MM.1S (cell line): ENCODE data around the gene EPB41L3.

Source experiments
- DNase-seq: peaks from one replicate; pipeline ENCODE4 v3.0.0-alpha.2; 2015
- H2AFZ ChIP-seq: fragments of 300-600 bp; sonication (generic); 2 replicates; pipeline ENCODE4 v1.6.0; 2016; ENCODE audit warnings: antibody characterized with exemption, low read length
- H3F3A ChIP-seq: fragments of 300-600 bp; sonication (generic); 2 replicates; pipeline ENCODE4 v1.6.1; 2016; ENCODE audit warnings: mild to moderate bottlenecking, antibody characterized with exemption, low read length, moderate library complexity, mixed read lengths; ENCODE audit not compliant: insufficient read depth
- H3K27ac ChIP-seq: fragments of 300-600 bp; sonication (generic); 2 replicates; pipeline ENCODE4 v1.5.1; 2016; ENCODE audit warnings: mild to moderate bottlenecking, low read length
- H3K27me3 ChIP-seq: fragments of 300-600 bp; sonication (generic); replicated peaks from 2 replicates; pipeline ENCODE4 v1.6.0; 2016; ENCODE audit warnings: low read length; ENCODE audit not compliant: insufficient read depth
- H3K36me3 ChIP-seq: fragments of 300-600 bp; sonication (generic); replicated peaks from 2 replicates; pipeline ENCODE4 v1.6.1; 2016; ENCODE audit warnings: mild to moderate bottlenecking, low read length, mixed read lengths; ENCODE audit not compliant: insufficient read depth
- H3K4me1 ChIP-seq: fragments of 300-600 bp; sonication (generic); 2 replicates; pipeline ENCODE4 v1.6.1; 2016; ENCODE audit warnings: low read length, mixed read lengths
- H3K4me2 ChIP-seq: fragments of 300-600 bp; sonication (generic); 2 replicates; pipeline ENCODE4 v1.6.0; 2016; ENCODE audit warnings: low read depth, low read length
- H3K4me3 ChIP-seq: fragments of 300-600 bp; sonication (generic); 2 replicates; pipeline ENCODE4 v1.5.1; 2016; ENCODE audit warnings: low read length, mixed read lengths
- H3K79me2 ChIP-seq: fragments of 300-600 bp; sonication (generic); 2 replicates; pipeline ENCODE4 v1.6.1; 2016; ENCODE audit warnings: mixed run types, low read length, mixed read lengths
- H3K9ac ChIP-seq: fragments of 300-600 bp; sonication (generic); 2 replicates; pipeline ENCODE4 v1.6.1; 2016; ENCODE audit warnings: low read length, mixed read lengths
- H3K9me2 ChIP-seq: fragments of 300-600 bp; sonication (generic); replicated peaks from 2 replicates; pipeline ENCODE4 v1.6.1; 2016; ENCODE audit warnings: mild to moderate bottlenecking, low read length, mixed read lengths; ENCODE audit not compliant: insufficient read depth
- H3K9me3 ChIP-seq: fragments of 300-600 bp; sonication (generic); replicated peaks from 2 replicates; pipeline ENCODE4 v1.6.1; 2016; ENCODE audit warnings: mild to moderate bottlenecking, low read length, mixed read lengths; ENCODE audit not compliant: insufficient read depth
- H4K20me1 ChIP-seq: fragments of 300-600 bp; sonication (generic); 2 replicates; pipeline ENCODE4 v1.6.1; 2016; ENCODE audit warnings: mild to moderate bottlenecking, low read length, moderate library complexity, mixed read lengths; ENCODE audit not compliant: insufficient read depth
- EZH2 ChIP-seq: fragments of 300-600 bp; sonication (generic); optimal IDR thresholded peaks from 2 replicates; pipeline ENCODE3; 2017; ENCODE audit warnings: low read depth, mild to moderate bottlenecking, antibody characterized with exemption, low read length, mixed read lengths
- EZH2phosphoT487 ChIP-seq: fragments of 300-600 bp; sonication (generic); IDR thresholded peaks from 2 replicates; pipeline ENCODE4 v1.6.1; 2018; ENCODE audit warnings: antibody characterized with exemption, low read length
- TF ChIP-seq, protein P1 (sequence below): fragments of 300-600 bp; sonication (generic); IDR thresholded peaks from 2 replicates; pipeline ENCODE4 v1.5.1; 2016; ENCODE audit warnings: antibody characterized with exemption, low read length, mixed read lengths

EPB41L3 gene

DNA sequence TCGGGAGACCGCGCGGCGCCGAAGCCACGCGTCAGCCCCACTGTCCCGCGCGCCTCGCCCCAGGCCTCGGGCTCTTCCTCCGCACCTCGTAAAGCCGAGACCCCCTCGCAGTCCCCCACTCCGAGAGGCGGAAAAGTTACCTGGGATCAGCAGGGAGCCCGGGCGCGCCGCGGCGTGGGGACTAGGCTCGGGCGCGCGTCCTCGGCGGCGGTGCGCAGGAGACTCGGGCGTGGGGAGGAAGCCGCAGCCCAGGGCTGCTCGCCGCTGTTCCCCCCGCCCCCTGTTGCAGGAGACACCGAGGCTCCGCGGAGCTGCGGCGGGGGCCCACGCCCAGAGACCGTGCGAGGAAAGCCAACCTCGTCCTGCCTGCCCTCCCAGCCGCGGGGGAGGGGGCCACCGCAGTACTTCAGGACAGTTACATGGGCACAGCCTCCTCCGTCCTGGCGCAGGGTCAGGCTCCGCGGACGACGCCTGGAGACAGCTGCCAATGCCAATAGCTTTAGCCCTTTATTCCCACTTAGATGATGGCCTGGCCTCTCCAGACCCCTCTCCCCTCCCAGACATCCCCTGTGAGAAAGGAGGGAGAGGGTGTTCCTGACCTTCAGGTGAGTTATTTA is at the start of gene EPB41L3:
Gene EPB41L3 (minus strand): TSS at position 225 of the 617 bp plus-strand sequence. CDS start 54,814 bp downstream, outside the sequence.
- no peak for TF ChIP-seq EZH2
- no peak for TF ChIP-seq EZH2phosphoT487
- TF ChIP-seq, protein P1, sequence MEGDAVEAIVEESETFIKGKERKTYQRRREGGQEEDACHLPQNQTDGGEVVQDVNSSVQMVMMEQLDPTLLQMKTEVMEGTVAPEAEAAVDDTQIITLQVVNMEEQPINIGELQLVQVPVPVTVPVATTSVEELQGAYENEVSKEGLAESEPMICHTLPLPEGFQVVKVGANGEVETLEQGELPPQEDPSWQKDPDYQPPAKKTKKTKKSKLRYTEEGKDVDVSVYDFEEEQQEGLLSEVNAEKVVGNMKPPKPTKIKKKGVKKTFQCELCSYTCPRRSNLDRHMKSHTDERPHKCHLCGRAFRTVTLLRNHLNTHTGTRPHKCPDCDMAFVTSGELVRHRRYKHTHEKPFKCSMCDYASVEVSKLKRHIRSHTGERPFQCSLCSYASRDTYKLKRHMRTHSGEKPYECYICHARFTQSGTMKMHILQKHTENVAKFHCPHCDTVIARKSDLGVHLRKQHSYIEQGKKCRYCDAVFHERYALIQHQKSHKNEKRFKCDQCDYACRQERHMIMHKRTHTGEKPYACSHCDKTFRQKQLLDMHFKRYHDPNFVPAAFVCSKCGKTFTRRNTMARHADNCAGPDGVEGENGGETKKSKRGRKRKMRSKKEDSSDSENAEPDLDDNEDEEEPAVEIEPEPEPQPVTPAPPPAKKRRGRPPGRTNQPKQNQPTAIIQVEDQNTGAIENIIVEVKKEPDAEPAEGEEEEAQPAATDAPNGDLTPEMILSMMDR = no peak
- Histone ChIP-seq H2AFZ (no peak within 1 kb of the TSS), H3K4me2 (peak within 1 kb of the TSS; percentile 27), H3K9me2 (no peaks in the 10 kb centered on the region), H3K9ac (no peak within 1 kb of the TSS), H4K20me1 (no peaks in the 10 kb centered on the region), H3K36me3 (no peaks in the 10 kb centered on the region), H3K79me2 (no peaks in the 10 kb centered on the region), H3K27me3 (no peaks in the 10 kb centered on the region), H3F3A (no peaks in the 10 kb centered on the region), H3K27ac (no peak within 1 kb of the TSS), H3K4me1 (no peaks in the 10 kb centered on the region), H3K9me3 (no peaks in the 10 kb centered on the region), H3K4me3 (peak within 1 kb of the TSS; percentile 25; the same call in 1 of the 2 replicates)
- no peak for DNase-seq

DNA sequence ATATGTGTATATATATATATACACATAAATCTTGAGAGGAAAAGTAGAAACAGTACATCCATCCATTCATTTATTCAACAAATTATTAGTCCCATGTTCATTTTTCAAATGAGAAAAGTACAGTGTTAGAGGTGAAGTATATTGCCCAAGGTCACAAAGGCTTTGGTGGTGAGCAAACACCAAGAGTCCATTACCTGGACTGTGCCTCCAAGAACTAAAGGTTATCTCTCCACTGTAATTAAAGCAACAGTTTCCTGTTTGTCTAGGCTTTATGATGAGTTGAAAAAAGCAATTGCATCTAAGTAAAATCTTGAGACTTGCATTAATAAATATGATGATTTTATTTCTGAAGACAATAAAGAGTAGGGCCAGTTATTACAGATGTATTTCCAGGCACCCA is 44.7 kb upstream of the EPB41L3 start:
- Histone ChIP-seq H3K9me2 (no peaks in the 10 kb centered on the region), H3F3A (no peaks in the 10 kb centered on the region), H3K4me3 (no peak overlapping the region), H3K4me2 (no peak overlapping the region), H3K27me3 (no peaks in the 10 kb centered on the region), H3K36me3 (no peaks in the 10 kb centered on the region), H2AFZ (no peak overlapping the region), H3K9ac (no peak overlapping the region), H3K27ac (no peak overlapping the region), H3K4me1 (no peaks in the 10 kb centered on the region), H3K79me2 (no peaks in the 10 kb centered on the region), H3K9me3 (no peaks in the 10 kb centered on the region), H4K20me1 (no peaks in the 10 kb centered on the region)
- DNase-seq = no peak
- TF ChIP-seq EZH2 (no peak), EZH2phosphoT487 (no peak)
- TF ChIP-seq, protein P1 = no peak

DNA sequence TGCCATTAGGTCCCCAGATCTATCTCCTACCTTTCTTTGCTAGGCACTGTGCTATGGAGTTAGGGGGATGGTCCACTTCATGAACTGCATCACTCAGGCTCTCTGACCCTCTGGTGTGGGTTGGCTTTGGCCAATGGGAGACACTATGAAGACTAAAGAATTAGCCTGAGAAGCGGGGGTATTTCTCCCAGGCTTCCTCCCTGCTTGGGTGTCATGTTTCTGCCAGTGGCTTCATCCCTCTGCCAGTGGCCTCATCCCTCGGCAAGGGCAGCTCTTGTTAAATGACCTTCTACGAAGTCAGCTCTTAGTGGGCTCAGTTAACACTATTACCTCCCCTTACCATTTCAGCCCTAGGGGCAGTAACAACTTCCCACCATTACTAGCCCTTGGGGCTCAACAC is 41.9 kb upstream of the EPB41L3 start:
- Histone ChIP-seq H3K27ac (no peak overlapping the region), H3K9me2 (no peaks in the 10 kb centered on the region), H3K27me3 (no peaks in the 10 kb centered on the region), H3K9ac (no peak overlapping the region), H3K4me2 (no peak overlapping the region), H3K4me3 (no peak overlapping the region), H3K9me3 (no peaks in the 10 kb centered on the region), H4K20me1 (no peaks in the 10 kb centered on the region), H3K36me3 (no peaks in the 10 kb centered on the region), H3K4me1 (no peaks in the 10 kb centered on the region), H3K79me2 (no peaks in the 10 kb centered on the region), H2AFZ (no peak overlapping the region), H3F3A (no peaks in the 10 kb centered on the region)
- no peak for TF ChIP-seq EZH2
- TF ChIP-seq EZH2phosphoT487 = no peak
- TF ChIP-seq, protein P1 = no peak
- no peak for DNase-seq
